ENCODE data around the gene XPR1. TPM values are rescaled to one million over a fixed set of nuclear protein-coding genes. Genes with fewer than 3 reads are reported as not detected.

The XPR1 gene
- total RNA-seq, 1 donor: 25.7 TPM

DNA sequence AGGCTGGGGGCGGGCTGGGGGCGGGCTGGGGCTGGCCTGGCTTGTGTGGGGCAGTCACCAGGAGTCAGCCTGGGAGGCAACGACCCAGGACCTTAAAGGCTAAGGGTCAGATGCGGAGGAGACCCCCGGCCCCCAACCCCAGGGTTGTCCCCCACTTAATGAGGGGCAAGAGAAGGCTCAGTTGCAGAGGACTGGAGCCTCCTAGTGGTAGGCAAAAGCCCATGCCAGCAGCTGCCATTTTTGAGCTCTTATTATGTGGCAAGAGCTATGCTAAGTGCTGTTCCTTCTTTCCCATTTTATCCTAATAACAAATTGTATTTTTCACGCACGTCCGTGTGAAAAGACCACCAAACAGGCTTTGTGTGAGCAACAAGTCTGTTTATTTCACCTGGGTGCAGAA, 288.9 kb downstream of the XPR1 start:
- no peaks in the 10 kb centered on the region for H3K79me2 ChIP-seq (ENCODE audit: insufficient read depth, low read length)
- H3K36me3 ChIP-seq (ENCODE audit: insufficient read depth, low read length): peaks cover 15% of the 10 kb centered on the region
- H3K4me2 ChIP-seq (ENCODE audit: insufficient read depth, low read length): no peak overlapping the region
- no peaks in the 10 kb centered on the region for H3K9me3 ChIP-seq (ENCODE audit: low read depth, low read length)
- TF ChIP-seq, protein P1, sequence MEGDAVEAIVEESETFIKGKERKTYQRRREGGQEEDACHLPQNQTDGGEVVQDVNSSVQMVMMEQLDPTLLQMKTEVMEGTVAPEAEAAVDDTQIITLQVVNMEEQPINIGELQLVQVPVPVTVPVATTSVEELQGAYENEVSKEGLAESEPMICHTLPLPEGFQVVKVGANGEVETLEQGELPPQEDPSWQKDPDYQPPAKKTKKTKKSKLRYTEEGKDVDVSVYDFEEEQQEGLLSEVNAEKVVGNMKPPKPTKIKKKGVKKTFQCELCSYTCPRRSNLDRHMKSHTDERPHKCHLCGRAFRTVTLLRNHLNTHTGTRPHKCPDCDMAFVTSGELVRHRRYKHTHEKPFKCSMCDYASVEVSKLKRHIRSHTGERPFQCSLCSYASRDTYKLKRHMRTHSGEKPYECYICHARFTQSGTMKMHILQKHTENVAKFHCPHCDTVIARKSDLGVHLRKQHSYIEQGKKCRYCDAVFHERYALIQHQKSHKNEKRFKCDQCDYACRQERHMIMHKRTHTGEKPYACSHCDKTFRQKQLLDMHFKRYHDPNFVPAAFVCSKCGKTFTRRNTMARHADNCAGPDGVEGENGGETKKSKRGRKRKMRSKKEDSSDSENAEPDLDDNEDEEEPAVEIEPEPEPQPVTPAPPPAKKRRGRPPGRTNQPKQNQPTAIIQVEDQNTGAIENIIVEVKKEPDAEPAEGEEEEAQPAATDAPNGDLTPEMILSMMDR (IDR thresholded peaks at IDR 0.05; ENCODE audit: extremely low read depth, low read depth, low read length): peak; percentile 30
- no peak overlapping the region for H3K27ac ChIP-seq (ENCODE audit: low read depth, low read length)
- no peak overlapping the region for H3K4me3 ChIP-seq (ENCODE audit: insufficient read depth, low read length)
- H2AFZ ChIP-seq (ENCODE audit: low read length): no peak overlapping the region
- H3K4me1 ChIP-seq (ENCODE audit: insufficient read depth, low read length): no peaks in the 10 kb centered on the region
- no peaks in the 10 kb centered on the region for H3K27me3 ChIP-seq (ENCODE audit: insufficient read depth, low read length)
- DNase-seq (ENCODE audit: insufficient read length, low spot score, missing footprints): peak; percentile 83
- H4K20me1 ChIP-seq (ENCODE audit: insufficient read depth, low read length): peaks cover 1% of the 10 kb centered on the region

DNA sequence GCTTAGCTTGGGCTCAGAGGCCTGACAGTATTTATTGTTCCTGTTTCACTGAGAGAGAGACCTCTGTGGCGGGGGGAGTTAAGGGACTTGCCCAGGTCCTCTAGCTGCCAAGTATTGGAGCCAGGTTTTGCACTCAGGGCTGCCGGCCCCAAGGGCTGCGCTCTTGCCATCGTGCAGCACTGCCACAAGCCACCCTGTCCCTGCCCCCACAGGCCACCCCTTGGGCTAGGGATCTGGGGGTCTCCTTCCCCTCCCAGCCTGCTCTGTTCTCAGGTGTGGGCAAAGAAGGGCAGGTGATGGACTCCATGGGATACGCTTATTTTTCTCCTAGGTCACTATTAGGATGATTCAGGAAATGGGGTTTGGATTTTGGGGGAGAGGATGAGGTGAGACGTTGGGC, 289.6 kb downstream of the XPR1 start:
- Histone ChIP-seq H4K20me1 (ENCODE audit: insufficient read depth, low read length) (peaks cover 8% of the 10 kb centered on the region), H3K27me3 (ENCODE audit: insufficient read depth, low read length) (no peaks in the 10 kb centered on the region), H3K27ac (ENCODE audit: low read depth, low read length) (no peak overlapping the region), H3K4me1 (ENCODE audit: insufficient read depth, low read length) (no peaks in the 10 kb centered on the region), H3K79me2 (ENCODE audit: insufficient read depth, low read length) (no peaks in the 10 kb centered on the region), H3K9me3 (ENCODE audit: low read depth, low read length) (no peaks in the 10 kb centered on the region), H3K4me3 (ENCODE audit: insufficient read depth, low read length) (no peak overlapping the region), H2AFZ (ENCODE audit: low read length) (no peak overlapping the region), H3K4me2 (ENCODE audit: insufficient read depth, low read length) (no peak overlapping the region), H3K36me3 (ENCODE audit: insufficient read depth, low read length) (peaks cover 15% of the 10 kb centered on the region)
- TF ChIP-seq, protein P1 (IDR thresholded peaks at IDR 0.05; ENCODE audit: extremely low read depth, low read depth, low read length): no peak
- DNase-seq (ENCODE audit: insufficient read length, low spot score, missing footprints): peak; percentile 66

DNA sequence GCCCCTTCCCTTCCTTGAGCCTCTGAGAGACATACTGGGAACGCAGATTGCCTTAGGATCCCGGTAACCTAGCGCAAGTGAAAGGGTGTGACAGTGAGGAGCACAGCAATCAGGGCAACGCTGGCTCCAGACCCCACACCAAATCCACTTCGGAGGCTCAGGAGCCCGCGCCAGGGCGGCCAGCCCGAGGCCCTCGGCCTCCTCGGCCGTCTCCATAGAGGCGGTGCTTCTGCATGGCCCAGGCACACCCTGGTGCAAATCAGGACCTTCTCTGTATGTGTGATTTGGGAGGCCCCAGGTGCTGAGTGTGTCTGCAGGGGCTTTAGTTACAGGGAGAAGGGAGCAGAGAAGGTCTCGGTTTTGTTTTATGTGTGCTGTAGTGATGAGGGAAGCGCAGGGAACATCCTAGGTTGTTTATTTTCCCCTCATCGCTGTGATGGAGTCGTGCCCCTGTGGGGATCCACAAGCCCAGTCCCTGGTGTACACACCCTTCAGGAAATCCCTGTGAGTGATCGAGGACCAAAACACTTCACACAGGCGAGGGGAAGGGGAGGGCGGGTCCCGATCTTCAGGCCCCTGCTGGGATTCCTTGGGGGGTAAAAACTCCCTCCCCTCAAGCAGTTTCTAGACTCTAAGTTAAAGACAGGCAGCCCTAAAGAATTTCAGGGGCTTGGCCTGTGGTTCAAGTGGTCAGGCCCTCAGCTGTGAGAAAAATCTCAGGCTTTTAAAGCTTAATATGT, 290.2 kb downstream of the XPR1 start:
- Histone ChIP-seq H2AFZ (ENCODE audit: low read length) (no peak overlapping the region), H3K4me3 (ENCODE audit: insufficient read depth, low read length) (no peak overlapping the region), H3K27me3 (ENCODE audit: insufficient read depth, low read length) (no peaks in the 10 kb centered on the region), H3K27ac (ENCODE audit: low read depth, low read length) (no peak overlapping the region), H3K4me1 (ENCODE audit: insufficient read depth, low read length) (no peaks in the 10 kb centered on the region), H3K79me2 (ENCODE audit: insufficient read depth, low read length) (no peaks in the 10 kb centered on the region), H3K9me3 (ENCODE audit: low read depth, low read length) (no peaks in the 10 kb centered on the region), H4K20me1 (ENCODE audit: insufficient read depth, low read length) (peaks cover 14% of the 10 kb centered on the region), H3K4me2 (ENCODE audit: insufficient read depth, low read length) (no peak overlapping the region), H3K36me3 (ENCODE audit: insufficient read depth, low read length) (peaks cover 14% of the 10 kb centered on the region)
- peak; percentile 51 for DNase-seq (ENCODE audit: insufficient read length, low spot score, missing footprints)
- TF ChIP-seq, protein P1 (IDR thresholded peaks at IDR 0.05; ENCODE audit: extremely low read depth, low read depth, low read length): no peak

GRCh38 chr1:180922631-180923015, 290.8 kb downstream of the XPR1 start:
- H3K4me1 ChIP-seq (ENCODE audit: insufficient read depth, low read length): no peaks in the 10 kb centered on the region
- TF ChIP-seq, protein P1 (IDR thresholded peaks at IDR 0.05; ENCODE audit: extremely low read depth, low read depth, low read length): no peak
- peaks cover 8% of the 10 kb centered on the region for H3K36me3 ChIP-seq (ENCODE audit: insufficient read depth, low read length)
- no peaks in the 10 kb centered on the region for H3K79me2 ChIP-seq (ENCODE audit: insufficient read depth, low read length)
- peaks cover 18% of the 10 kb centered on the region for H4K20me1 ChIP-seq (ENCODE audit: insufficient read depth, low read length)
- H3K9me3 ChIP-seq (ENCODE audit: low read depth, low read length): no peaks in the 10 kb centered on the region
- H3K4me2 ChIP-seq (ENCODE audit: insufficient read depth, low read length): no peak overlapping the region
- DNase-seq (ENCODE audit: insufficient read length, low spot score, missing footprints): peak; percentile 10
- no peak overlapping the region for H3K27ac ChIP-seq (ENCODE audit: low read depth, low read length)
- H3K27me3 ChIP-seq (ENCODE audit: insufficient read depth, low read length): no peaks in the 10 kb centered on the region
- no peak overlapping the region for H3K4me3 ChIP-seq (ENCODE audit: insufficient read depth, low read length)
- no peak overlapping the region for H2AFZ ChIP-seq (ENCODE audit: low read length)
